ENCODE data around the gene VPS4B.
A peak's percentile ranks its signal among the peaks of the same experiment; 100 is the strongest.
"Not testable (repeated sequence)": the region's sequence is repeated elsewhere in the genome, so short reads cannot be mapped to it uniquely, and the experiment has no call there.

VPS4B gene

DNA sequence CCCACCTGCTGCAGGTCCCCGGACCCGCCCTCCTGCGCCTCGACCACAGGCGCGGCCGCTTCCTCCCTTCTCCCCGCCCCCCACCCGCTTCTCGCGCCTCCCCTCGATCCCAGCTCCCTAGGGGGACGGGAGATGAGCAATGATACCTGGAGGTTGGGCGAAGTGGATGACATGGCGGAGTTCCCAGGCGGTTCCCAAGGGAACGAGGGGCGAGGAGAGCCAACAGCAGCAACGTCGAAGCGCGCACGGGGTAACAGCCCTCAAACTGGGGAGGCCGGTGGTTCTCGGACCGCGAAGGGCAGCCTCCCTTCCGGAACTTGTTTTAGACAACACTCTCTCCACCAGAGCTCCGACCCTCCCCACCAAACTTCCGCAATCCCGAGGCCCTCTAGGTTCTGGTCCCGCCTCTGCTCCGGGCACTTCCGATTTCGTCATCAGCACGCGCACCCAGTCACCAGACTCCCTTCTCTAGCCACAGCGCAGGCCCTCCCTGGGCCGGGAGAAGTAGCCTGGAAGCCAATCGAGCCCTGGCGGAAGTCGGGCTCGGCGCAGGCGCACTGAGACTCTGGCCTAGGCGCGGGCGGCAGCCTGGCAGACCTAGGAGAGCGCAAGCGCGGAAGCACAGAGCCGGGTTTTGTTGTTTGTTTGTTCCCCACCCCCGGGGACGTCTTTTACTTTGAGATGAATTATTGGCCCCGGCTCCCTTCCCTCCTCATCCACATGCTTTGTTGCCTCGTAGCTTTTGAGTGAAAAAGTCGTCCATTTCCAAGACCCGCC is at the start of gene VPS4B:
Gene VPS4B (minus strand): TSS at position 390 of the 777 bp plus-strand sequence. CDS start 217 bp downstream, at position 173.
- peak; percentile 99 for DNase-seq

DNA sequence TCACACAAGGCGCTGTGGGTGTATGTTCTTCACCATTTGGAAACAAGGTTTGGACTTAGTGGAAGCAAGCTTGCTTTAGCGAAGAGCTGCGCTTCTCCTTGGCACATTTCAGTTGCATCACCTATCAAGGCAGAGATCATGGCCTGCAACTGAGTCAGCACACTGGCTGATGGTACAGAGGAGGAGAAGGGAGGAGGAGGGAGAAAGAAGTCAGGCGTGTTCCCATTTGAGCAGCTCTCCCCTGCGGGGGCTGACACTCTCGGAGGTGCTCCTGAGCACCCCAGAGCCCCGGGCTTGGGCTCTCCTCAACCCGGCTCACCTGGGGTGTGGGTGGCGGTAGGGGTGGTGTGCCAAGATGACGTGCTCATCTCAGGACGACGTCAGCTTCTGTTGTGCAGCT is 48.5 kb upstream of the VPS4B start:
- DNase-seq, result no peak

DNA sequence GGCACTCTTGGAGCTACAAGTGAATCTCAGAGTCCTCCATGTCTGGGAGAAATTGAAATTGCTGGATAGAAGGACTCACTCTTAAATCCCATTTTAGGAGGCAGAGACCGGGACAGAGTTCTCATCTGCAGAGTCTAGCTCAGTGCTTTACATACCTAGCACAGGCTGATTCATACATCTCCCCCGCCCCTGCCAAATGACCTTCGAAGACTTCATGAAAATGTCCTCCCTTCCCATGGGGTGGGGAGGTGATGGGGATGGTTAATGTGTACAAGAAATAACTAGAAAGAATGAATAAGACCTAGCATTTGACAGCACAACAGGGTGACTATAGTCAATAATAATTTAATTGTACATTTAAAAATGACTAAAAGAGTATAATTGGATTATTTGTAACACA is 46.3 kb upstream of the VPS4B start:
- DNase-seq, result no peak

DNA sequence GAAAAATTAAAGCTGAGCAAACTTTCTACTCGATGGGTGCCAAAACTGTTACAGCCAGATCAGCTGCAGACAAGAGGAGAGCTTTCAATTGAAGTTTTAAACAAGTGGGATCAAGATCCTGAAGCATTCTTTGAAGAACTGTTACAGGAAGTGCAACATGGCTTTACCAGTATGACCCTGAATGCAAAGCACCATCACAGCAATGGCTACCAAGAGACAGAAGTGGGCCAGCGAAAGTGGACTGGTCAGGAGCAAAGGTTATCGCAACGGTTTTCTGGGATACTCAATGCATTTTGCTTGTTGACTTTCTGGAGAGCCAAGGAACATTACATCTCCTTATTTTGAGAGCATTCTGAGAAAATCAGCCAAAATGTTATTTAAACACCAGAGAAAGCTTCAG is 45.4 kb upstream of the VPS4B start:
- no peak for DNase-seq

DNA sequence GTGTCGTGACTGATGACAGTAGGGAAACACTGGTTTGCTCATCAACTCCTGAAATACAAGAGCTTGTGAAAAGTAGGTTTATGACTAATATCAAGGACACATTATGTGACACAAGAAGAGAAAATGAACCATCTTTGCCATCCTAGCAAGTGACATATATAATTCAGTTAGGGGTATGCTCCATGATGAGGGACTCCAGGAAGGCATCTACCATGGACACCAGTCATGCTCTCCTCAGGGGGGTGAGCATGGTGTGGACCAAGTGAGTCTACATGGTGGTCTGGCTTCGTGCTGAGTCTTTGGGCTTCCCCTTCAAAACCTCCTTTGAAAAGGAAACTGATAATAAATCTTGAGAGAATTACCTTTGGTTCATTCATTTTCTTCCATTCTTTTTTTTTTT is 42.8 kb upstream of the VPS4B start:
- no peak for DNase-seq

DNA sequence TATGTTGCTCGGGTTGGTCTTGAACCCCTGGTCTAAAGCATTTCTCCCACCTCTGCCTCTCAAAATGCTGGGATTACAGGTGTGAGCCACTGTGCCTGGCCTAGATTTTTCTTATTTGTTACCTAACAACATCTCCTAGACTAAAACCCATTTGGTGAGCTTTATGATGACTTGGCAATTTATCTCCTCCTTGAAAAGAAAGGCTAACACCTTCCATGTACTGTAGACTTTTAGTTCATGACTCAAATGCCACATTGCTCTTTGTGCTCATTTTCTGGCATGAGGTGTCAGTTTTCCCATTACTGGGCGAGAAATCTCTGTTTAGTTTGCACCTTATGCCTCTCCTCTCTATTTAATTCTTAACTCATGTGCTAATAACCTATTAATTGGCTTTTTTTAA is 42.2 kb upstream of the VPS4B start:
- no peak for DNase-seq

DNA sequence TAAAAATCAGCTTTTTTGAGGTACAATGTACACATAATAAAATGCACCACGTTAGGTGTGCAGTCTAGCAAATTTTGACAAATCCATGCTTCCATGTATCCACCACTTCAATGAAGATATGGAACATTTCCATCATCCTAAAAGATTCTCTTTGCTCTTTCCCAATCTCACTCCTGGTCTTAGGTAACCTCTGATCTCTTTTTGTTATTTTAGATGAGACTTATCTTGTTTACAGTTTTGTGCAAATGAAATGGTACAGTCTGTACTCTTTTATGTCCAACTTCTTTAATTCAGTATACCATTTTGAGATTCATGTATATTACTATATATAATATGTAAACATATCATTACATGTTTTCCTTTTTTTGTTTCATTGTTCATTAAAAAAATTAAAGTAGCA is 38.1 kb upstream of the VPS4B start:
- no peak for DNase-seq

DNA sequence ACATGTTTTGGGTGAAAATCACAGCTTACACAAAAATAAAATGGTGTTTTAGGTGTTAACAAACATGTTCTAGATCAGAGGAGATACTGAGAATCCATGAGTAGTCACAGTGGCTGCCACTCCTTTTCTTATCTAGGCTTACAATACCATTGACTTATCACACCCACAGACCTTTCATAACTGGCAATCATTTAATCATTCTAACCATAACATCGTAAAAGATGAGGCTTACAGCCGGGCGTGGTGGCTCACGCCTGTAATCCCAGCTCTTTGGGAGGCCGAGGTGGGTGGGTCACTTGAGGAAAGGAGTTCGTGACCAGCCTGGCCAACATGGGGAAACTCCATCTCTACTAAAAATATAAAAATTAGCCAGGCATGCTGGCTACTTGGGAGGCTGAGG is 35.7 kb upstream of the VPS4B start:
- no peak for DNase-seq

DNA sequence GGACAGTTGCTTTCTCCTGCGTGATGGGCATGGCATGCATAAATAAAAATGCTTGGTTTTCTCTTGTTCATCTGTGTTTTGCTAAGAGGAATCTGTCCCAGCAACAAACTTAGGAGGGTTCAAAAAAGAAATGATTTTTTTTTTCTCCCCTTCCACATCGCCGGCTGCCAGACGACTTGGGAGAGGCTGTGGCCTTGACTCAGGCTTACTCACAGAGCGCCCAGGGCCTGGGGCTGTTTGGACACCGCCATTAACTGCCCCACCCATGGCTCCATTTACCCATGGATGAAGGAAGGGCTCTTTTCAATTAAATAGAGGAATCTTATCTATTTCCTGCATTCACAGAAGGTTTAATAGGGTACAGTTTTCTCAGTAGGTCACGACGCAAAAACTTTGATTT is 32.2 kb upstream of the VPS4B start:
- DNase-seq, result no peak

DNA sequence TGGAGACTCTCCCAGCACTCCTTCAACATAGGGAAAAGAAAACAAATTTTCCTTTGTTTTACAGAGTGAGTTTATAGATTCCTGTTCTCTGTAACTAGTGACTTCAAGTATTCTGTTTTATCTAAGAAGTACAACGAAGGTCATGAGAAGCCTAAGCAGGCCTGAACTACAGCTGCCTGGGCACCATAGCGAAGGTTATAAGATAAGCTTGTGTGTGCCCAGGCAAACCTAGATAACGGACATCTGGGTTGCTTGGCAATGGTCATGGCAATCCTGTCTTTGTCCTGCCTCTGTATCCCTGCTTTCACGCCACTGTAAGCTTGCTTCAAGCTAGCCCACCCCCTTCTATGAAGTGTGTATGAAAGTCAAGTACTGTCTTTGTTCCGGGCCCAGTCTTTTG is 30.5 kb upstream of the VPS4B start:
- DNase-seq, result not testable (repeated sequence)

DNA sequence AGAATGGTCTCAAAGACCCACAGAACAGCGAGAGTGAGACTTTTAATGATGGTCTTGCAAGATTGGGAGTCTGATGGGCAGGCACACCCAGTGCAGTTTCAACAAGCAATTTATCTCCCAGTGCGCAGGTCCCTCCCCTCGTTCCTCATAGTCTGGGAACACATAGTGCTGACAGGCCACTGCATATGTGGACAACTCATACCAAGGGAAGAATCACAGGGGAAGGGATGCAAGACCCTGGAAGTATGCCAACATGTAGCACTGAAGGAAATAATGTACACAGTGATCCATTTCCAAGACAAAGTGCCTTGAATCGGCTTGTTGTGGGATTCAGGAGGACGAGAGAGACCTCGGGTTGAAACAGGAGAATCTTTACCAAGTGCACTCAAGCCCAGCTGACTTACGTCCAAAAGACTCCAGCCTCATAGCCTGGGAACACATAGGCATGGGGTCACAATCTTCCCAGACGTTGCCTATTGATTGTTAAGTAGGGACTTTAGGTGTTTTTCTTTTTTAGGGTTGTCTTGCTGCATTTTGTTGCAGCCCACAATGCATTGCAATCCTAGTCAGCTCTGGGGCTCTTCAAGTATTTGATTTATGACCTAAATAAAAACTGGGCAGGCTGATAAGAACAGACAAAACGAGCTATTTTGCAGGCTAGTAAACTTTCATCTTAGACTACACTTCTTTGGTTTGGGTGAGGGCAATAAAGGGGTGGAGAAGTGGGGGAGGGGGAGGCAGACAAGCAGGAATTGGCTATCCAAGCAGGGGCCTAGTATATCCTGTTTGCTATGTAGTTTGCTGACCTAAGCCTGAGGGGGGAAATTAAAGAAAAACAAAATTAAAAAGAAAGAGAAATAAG is 29.8 kb upstream of the VPS4B start:
- no peak for DNase-seq

DNA sequence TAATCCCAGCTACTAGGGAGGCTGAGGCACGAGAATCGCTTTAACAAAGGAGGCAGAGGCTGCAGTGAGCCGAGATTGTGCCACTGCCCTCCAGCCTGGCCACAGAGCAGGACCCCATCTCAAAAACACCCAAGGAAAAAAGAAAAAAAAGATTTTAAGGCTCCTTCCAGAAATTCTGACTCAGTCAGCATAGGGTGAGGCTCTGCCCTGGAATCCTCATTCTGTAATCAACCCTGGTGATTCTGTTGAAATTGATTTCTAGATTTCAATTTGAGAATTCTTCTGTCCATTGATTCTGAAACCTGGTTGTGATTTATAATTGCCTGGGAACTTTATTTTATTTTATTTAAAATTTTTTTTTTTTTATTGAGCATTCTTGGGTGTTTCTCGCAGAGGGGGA is 27.1 kb upstream of the VPS4B start:
- DNase-seq, result no peak

DNA sequence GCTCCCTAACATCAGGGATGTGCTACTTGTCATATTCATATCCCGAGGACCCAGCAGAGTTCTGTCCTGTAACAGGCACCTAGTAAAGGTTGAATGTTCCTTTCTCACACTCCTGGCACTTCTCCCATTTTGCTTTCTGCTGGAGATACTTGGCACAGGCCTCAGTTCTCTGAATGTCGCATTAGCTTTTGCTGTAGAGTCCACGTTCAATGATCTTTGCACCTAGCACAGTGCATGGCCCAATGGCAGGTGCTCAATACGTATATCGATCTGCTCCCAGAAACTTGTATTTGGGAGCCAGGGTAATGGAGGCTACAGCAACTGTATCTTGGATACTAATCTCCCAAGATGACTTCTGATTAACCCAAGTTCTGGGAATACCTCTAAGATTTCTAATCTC is 24.8 kb upstream of the VPS4B start:
- DNase-seq, result no peak

DNA sequence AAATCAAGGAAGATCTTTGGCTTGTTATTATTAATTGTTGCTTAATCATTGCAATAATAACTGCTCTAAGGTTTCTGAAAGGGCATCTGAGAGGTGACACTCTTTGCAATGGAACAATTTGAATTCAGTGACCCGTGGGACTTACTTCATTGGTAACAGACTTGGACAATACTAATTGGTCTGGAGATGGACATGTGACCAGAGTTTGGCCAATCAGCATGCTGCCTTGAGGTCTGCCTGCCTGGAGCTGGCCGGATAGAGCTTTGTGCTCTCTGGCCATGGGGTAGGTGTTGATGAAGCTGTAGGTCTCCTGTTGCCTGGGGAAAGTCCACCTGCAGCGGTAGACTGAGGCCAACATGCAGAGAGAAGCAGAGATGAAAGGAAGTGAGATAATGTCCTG is 24.0 kb upstream of the VPS4B start:
- DNase-seq, result no peak

DNA sequence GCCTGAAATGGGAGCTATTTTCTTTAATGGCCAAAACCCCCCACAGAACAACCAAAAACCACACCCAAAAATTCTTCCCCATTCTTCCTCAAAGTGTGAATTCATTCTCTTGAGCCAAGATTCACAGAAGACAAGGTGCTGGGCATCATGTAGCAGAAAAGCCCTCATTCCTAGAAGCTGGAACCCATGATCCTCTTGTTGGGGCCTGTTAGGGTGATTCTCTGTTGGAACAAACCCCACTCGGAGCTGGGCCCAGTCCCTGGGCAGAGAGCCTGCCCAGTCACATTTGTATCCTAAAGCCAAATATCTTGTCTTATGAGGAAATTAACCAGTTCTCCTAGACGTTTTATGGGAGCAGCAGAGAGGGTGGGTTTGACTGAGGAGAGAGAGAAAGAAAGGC is 22.8 kb upstream of the VPS4B start:
- no peak for DNase-seq

DNA sequence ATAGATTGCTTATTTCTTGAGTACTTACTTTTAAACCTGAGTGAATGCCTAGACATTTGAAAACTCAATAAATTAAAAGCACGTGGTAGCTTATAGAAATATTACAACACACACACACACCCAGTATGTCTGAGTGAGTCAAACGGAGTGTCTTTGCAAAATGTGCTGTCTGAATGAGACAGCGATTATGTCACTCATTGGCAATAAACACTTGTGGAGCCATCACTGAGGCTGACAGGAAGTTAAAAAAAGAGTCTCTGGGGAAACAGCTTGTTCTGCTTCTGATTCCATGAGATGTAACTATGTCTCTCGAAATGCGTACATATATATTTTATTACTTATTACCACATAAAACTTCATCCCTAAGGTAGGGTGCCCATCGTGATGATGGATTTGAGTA is 22.3 kb upstream of the VPS4B start:
- no peak for DNase-seq

DNA sequence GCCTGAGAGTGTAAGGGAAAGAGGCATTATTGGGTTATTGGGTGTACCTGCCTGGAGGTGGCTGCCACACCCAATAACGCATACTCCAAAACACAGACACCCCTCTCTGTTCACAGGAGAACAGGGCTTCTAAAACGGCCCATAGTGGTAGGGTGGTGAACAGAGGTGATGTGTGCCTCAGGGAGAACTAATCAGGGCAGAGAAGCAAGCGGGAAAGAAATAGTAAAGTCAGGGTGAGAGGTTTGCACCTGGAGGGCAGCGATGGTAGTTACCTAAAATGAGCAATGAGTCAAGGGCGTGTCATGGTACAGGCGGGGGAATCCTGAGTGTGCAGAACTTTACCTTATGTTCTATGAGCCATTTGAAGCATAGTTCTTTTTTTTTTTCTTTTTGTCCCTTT is 21.6 kb upstream of the VPS4B start:
- no peak for DNase-seq

DNA sequence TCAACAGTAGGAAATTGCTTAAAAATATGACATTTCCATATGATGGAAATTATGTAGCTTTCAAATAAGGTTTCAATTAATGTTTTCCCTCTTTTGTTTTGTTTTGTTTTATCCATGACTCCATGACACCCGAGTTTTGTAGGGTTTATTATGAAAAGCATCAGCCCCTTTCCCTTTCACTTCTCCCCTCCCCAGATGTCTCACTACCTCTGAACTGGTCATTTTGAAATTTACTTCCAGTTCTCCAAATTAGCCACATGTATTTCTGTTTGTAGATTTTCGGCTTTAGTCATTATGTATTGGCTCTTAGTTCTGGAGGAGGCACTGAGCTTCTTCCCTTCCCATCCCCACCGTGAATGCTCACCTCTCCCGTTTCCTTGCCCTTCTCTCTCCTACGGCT is 18.6 kb upstream of the VPS4B start:
- no peak for DNase-seq

DNA sequence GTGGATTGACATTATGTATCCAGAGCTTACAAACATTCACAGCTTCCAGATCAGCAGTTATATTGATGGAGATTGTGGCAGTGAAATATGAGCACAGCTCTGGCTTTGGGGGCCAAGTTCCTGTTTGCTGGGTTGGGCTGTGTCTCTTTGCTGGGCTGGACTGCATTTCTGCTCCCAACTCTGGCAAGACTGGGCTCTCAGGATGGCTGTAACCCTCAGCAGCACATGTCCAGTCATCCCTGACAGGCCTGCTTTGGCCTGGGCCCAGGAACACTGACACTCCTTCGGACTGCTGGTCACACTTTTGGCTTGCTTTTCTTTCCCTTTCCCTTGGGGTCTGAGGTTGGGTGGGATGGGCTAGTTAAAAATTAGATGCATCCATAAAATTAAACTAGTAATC is 17.9 kb upstream of the VPS4B start:
- DNase-seq, result no peak

DNA sequence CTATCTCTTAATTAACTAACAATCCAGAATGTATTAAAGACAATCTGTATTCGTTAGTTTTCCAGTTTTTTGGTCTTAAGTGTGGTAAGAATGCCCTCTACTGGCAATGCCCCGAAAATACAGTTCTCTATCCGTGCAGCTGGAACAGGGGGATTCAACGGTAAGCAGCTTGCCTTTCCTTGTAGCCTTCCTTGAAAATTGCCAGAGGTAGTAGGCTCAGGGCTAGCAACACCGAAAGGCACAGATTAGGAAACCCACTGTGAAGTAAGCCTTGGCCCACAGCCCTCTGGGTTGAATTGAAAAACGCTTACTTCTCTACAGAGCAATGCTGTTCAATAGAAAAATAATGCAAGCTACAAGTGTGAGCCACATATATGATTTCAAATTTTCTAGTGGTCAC is 17.1 kb upstream of the VPS4B start:
- DNase-seq, result peak; percentile 77

DNA sequence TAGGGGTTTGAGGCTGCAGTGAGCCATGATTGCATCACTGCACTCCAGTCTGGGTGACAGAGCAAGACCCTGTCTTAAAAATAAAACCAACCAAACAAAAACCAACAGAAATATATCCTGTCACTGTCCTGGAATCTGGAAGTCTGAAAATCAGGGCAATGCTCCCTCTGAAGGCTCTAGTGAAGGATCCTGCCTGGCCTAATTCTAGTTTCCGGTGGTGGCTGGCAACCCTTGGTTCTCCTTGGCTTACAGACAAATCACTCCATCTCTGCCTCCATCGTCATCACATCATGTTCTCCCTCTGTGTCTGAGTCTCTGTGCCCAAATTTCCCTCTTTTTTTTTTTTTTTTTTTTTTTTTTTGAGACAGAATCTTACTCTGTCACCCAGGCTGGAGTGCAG is 15.9 kb upstream of the VPS4B start:
- DNase-seq, result no peak

DNA sequence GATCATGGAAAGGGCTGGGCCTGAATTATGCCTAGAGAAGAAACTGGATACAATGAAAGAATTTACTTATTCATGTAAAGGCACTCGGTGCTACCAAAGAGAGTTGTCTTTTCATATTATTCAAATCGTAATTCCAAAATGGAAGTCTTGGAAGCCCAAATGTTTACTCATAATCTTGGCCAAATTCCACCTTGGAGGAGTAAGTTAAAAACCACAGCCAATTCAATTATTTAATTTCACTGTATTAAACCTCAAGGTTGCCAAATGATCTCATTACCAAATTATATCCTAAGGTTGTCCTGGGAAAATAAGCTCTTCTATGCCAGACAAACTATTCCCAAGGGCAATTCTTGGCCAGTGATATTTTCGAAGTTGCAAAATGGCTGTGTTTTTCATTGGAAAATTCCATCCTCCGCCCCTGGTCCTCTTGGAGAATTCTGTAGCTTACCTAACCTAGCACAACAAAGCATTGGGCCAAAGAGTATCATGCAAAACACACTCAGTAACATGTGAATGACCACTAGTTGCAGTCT is 11.1 kb upstream of the VPS4B start:
- no peak for DNase-seq

DNA sequence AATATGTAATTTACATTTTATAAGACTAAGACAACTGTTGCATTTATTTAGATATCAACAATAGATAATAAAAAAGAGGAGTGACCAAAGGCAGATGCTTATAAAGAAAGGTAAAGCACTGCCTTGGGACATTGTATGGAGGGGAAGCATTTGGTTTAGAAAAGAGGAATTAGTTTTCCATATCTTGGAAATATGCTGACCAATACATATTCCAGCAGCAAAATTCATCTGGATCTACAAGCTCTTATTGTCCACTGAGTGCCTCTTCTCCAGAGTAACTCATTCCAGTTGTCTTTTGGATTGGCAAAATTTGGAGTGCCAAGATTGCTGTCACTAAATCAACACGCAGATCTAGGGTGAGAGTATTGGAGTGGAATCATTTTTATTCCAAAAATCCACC is 8.9 kb upstream of the VPS4B start:
- DNase-seq, result no peak

DNA sequence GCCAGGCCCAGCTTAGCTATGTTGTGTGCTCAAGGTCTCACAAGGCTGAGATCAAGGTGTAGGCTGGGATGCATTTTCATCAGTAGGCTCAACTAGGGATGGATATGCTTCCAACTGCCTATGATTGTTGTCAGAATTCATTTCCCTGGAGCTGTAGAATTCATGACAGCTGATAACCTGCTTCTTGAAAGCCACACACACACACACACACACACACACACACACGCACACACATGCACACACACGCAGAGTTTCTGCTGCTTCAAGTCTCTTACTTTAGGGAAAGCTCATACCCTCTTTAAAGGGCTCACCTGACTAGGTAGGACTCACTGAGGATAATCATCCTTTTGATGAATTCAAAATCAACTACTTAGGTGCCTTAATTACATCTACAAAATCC is 8.2 kb upstream of the VPS4B start:
- no peak for DNase-seq

All from NCI-H1105 treated with DMSO at 0.1 percent for 48 hours (cell line).